ENCODE results near the gene SH3BP1.
A peak's percentile ranks its signal among the peaks of the same experiment; 100 is the strongest.

Gene SH3BP1

DNA sequence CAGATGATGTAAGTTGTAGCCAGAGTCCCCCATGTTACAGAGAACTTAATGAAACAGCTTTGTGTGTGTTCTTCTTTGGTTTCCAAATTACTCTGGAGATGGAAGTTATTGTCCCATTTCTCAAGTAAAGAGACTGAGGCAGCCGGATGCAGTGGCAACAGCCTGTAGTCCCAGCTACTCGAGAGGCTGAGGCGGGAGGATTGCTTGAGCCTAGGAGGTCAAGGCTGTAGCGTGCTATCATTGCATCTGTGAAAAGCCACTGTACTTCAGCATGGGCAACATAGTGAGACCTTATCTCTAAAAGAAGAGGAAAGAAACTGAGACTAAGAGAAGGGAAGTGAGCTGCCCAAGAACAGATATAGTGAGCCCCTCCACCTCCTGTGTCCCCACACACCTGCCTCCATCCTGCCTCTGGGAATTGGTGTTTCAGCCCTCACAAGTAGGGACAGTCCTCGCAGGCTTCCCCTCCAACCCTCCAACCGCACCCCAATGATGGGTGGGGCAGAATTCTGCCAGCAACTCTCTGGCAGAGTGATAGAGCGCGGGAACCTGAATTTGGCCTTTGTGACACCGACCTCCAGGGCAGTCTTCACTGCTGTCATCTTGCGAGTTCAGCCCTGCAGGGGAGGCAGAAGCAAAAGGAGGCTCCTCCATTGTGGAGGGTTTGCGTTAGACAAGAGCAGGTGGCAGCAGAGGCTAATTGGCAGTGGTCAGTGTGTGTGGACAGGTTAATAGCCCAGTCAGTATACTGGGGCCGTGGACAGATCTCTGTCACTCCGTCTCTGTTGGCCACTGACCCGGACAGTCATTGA lies 20.6 kb downstream of the SH3BP1 start:
- DNase-seq = no peak

DNA sequence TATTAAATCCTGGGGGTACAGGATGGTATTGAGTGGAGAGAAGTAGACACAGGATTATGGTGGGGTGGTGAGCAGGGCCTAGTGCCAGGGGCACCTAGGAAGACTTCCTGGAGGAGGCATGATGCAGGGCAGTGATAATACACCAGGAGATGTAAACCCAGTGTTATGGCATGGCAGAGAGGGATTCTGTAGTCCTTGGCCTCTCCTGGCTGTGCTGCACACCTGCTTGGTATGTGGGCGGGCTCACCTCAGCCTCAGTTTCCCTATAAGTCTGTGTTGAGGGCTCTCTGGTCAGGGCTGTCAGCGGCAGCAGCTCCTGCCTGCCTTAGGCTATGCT lies 21.2 kb downstream of the SH3BP1 start:
- no peak for DNase-seq

DNA sequence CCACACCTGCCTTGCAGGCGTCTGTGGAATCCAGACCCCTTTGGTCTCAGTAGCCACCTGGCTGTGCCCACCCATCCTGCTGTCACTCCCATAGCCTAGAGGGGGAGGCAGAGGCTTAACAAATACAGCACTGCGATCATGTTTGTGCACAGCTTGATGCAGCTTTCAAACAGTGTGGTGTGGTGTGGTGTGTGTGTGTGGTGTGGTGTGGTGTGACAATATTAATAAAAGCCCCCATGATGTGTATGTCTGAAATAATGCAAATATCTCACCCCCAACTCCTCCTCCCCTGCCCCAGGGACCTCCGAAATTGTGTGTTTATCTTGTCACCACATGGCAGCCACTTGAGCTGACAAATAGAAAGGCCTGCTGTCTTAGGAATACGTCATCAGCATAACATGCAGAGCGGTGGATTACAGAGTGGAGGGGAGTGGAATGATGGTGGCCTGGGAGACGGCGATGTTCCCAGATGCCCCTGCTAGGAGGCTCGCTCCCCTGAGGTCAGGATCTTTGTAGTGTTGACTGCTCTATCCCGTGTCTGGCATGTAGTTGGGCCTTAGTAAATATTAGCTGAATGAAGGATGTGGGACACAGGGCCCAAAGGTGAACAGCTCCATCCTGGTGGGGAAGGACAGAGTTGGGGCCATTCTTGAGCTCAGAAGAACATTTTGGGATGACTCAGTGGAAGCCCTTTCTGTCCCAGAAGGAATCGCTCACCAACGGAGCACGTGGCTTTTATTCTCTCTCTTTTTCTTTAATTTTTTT lies 21.9 kb downstream of the SH3BP1 start:
- DNase-seq = peak; percentile 85

DNA sequence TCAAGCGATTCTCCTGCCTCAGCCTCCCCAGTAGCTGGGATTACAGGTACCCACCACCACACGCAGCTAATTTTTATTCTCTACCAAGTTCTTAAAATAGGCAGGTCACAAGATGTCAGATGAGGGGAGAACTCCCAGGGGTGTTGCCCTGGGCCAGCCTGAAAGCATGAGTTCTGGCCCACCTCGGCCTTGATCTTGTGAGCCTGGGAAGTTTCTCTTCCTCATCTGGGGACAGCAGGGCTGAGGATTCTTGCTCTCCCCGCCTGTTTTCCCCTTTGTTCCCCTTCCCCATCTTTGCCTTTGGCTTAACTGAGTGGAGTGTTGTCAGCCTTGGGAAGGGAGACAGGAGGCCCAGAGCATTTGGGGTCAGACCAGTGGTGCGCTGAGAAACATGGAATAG lies 22.6 kb downstream of the SH3BP1 start:
- no peak for DNase-seq

DNA sequence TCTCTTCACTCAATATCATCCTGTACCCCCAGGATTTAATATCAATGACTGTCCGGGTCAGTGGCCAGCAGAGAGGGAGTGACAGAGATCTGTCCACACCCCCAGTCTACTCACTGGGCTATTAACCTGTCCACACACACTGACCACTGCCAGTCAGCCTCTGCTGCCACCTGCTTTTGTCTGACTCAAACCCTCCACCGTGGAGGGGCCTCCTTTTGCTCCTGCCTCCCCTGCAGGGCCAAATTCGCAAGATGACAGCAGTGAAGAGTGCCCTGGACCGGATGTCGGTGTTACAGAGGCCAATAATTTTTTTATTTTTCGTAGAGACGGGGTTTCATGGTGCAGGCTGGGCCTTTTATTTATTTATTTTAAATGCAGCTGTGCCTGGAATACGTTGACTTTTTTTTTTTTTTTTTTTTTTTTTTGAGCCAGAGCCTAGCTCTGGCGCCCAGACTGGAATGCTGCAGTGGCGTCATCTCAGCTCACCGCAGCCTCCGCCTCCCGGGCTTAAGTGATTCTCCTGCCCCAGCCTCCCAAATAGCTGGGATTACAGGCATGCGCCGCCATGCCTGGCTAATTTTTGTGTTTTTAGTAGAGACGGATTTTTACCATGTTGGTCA lies 24.2 kb downstream of the SH3BP1 start:
- no peak for DNase-seq

DNA sequence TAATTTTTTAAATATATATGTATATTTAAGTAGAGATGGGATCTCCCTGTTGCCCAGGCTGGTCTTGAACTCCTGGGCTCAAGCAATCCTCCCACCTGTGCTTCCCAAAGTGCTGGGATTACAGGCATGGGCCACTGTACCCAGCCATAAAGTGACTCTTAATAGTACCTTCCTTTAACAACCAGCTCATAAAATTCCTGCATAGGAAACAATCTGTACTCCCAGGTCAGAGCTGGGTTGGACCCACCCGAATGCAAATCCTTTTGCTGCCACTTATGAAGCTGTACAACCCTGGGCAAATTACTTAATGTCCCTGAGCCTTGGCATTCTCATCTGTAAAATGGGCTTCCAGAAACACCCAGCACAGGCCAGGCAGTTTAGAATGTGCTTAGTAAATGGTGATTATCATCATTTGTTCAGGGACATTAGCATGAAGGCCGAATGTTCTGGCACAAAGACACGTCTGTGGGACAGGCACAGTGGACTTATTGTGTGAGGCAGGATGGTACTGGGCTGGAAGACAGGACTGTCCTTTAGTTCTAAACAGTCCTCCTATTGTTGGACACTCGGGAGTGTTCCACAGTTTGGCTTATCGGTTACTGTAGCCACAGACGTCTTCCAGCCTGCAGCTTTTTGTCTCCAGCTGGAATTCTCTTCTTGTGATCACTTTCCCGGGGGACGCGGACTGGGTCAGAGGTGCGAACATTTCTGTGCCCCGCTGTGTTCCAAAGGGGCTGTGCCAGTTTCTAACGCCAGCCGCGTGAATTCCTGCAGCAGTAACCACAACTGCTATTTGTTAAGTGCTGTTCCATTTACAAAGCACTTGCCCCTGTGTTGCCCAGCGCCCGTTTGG lies 25.0 kb downstream of the SH3BP1 start:
- no peak for DNase-seq

DNA sequence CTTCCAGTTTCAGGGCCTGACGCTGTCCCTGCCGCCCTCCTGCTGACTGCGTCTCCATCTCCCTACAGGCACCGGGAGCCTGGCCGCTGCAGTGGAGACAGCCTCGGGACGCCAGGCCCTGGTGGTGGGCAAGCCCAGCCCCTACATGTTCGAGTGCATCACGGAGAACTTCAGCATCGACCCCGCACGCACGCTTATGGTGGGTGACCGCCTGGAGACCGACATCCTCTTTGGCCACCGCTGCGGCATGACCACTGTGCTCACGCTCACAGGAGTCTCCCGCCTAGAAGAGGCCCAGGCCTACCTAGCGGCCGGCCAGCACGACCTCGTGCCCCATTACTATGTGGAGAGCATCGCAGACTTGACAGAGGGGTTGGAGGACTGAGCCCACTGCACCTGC lies 26.0 kb downstream of the SH3BP1 start:
- DNase-seq = no peak

DNA sequence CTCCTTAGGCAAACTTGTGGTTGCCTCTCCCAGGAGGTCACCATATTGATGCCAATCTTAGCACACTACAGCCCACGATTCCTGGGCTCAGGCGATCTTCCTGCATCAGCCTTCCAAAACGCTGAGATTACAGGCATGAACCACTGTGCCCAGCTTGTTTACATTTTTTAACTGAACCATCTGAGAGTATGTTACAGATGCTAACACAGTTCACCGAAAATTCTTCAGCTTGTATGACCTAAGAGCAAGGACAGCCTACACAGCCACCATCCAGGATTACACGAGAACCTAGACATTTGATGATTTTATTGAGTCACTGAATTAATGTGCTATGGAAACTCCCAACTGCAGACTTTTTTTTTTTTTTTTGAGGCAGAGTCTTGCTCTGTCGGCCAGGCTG lies 30.1 kb downstream of the SH3BP1 start:
- DNase-seq = no peak

DNA sequence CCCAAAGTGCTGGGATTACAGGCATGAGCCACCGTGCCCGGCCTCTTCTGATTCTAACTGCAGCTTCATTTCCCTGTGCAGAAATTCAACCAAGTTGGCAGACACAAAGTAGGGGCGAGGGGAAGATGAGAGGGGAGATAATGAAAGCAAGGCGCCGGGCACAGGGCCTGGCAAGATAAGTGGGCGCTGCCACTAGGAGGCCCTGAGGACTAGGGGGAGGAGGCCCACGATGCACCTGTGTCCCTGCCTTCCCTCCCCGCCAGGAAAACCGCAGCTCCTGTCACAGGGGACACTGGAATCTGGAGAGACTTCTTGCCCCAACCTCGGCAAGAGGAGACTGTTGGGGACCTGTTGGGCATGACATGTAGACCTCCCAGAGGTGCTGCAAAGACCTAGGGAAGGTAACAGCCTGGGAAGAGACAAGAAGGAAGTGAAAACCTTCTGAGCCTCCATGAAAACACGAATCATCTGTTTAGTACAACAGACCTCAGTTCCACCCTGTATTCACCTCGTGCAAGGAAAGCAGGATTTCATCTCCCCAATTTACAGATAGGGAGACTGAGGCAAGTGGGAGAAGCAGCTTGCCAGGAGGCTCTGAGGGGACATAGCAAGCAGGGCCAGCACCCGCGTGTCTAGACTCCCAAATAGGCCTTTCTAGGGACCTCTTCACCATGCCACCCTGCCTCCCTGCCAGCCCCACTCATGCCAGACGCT lies 32.9 kb downstream of the SH3BP1 start:
- no peak for DNase-seq

DNA sequence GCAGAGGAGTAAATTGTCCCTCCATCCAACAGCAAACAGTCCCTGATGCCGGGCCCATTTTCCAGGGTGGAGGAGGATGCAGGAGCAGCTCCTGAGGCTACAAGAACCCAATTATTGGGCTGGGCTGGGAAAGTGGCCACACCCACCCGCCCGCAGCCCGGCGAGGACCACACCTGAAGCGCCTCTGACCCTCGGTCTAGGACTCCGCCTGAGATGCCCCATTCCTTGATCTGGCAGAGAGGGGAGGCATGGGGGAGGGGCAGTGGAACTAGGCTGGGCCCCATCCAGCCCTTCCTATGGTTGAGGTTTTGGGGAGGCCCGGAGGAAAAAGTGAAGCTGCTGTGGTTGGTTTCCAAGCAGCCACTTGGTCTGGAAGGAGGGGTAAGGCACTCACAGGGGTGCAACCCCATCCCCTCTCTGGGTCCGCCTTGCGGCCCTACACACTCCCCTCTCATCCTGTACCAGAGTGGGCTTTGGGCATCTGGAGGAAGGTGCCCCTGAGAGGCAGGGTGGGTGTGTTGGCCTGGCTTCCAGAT lies 33.5 kb downstream of the SH3BP1 start:
- DNase-seq = no peak

DNA sequence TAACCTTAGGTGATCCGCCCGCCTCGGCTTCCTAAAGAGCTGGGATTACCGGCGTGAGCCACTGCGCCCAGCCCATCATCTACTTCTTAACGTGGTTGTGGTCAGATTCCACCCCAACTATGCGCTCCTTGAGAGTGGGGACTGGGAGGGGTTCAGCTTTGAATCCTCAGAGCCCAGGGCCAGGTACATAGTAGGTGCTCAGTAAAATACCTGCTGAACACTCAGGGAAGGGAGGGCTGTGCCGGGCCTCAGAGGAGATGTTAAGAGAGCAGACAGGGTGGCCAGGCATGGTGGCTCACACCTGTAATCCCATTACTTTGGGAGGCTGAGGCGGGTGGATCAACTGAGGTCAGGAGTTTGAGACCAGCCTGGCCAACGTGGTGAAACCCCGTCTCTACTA lies 34.8 kb downstream of the SH3BP1 start:
- DNase-seq = no peak

DNA sequence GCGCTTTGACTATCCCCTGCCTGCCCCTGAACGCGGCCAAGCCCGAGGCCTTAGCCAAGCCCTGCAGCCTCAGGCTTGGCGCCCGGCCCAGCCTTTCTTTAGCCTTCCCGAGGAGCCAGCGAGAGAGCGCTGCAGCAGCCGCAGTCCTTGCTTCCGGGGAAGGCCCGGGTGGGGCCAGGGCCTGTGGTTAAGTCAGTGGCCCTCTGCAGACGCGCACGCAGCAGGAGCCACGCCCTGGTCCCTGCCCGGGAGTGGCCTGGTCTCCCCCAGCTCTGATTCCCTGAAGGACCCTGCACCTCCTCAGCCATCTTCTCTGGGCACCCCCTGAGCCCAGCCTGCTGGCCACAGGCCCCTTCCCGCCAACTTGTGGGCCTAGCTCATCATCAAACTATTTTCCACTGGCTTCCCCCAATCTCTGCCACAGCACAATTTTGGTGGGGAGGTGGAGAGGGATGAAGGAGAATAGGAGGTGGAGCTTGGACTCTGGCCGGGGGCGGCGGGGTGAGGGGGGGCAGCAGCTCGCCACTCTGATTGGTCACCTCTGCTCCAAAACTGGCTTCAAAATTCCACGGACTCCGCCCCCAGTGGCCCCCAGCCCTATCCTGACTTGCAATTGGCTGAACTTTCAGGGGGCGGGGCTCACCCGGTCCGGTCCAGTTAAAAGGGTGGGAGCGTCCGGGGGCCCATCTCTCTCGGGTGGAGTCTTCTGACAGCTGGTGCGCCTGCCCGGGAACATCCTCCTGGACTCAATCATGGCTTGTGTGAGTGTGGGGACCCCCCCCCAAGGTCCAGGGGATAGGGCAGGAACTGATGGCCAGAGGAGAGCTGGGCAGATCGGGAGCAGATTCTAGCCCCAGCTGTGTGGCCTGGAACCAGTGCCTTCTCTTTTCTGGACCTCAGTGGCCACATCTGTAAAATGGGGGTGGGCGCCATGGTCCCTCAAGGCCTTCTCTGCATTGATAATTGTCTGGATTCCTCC lies 35.8 kb downstream of the SH3BP1 start, which contains the start of gene LGALS1:
Gene LGALS1 (plus strand): TSS at position 686 of the 979 bp plus-strand sequence. CDS start 67 bp downstream, at position 753.
- no peak for DNase-seq

DNA sequence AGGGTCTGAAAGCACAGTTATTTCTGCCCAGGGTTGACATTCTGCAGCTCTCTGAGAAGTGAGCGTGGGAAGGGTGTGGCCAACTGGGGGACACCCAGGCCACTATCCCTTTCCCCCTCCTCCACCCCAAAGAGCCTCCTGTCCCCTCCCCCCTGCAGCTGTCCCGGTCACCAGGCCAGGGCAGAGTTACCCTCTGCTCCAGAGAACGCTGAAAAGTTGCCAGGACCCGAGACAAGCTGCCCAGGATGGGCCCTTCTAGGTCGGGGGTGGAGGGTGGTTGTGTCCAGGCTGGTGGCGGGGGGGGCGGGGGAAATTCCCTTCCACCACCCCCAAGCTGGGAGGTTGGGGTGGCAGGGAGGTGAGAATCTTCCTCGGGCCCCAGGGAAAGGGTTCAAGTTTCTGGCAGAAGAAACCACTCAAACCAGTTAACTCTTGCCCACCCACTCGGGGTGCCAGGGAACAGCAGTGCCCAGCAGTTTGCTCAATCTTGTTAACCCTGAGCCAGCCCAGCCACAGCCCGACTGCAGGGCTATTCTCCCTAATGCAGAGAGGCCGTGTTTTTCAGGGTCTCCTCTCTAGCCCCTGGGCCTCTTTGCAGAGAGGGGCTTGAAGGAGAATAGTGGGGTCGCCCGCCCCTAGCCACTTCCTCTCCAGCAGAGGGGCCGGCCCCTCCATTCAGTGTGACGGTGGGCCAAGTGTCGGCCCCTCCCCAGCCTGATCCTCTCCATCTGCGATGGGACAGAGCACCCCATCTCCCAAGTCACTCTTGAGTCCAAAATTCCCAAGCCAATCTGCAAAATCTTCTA lies 36.7 kb downstream of the SH3BP1 start:
- DNase-seq = no peak

DNA sequence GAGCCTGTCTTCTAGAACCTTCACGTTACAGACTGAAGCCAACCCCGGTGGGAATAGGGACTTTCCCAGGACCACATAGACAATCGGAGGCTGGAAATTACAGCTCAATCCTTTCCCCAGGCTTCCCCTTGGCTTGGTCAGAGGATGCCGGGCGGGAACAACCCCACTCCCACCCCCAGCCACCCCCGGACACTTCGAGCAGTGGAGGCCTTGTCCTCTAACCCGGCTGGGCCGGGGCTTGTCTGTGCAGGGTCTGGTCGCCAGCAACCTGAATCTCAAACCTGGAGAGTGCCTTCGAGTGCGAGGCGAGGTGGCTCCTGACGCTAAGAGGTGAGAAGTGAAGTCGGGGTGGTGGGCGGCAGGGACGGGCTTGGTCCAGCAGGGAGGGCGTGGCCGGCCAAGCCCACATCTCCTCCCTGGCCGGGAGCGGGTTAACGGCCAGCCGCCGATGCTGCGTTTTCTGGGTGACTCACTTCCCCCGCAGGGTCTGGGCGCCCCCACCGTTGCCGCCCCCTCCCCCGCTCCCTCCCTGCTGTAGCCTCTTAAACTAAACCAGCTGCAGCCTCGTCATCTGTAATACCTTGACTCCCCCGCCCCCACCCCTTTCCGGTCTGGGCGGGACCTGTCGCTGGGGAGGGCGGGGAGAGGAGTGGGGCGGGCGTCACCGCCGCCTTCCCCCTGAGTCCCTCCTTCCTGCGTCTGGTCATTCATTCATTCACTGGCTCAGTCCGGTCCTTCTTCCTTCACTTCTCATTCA lies 37.4 kb downstream of the SH3BP1 start:
- DNase-seq = no peak

DNA sequence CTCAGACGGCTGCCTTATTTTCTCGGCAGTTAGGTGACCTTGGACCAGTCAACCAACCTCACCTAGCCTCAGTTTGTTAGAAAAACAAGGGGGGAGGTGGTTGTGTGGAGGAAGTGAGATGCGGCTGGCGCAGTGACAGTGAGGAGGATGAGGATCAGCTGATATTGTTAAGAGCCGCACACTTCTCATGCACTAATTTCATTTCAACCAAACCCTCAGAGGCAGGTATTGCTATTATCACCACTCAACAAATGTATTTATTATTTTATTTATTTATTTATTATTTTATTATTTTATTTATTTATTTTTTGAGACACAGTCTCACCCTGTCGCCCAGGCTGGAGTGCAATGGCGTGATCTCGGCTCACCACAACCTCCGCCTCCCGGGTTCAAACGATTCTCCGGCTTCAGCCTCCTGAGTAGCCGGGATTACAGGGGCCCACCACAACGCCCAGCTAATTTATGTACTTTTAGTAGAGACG lies 38.1 kb downstream of the SH3BP1 start:
- no peak for DNase-seq

DNA sequence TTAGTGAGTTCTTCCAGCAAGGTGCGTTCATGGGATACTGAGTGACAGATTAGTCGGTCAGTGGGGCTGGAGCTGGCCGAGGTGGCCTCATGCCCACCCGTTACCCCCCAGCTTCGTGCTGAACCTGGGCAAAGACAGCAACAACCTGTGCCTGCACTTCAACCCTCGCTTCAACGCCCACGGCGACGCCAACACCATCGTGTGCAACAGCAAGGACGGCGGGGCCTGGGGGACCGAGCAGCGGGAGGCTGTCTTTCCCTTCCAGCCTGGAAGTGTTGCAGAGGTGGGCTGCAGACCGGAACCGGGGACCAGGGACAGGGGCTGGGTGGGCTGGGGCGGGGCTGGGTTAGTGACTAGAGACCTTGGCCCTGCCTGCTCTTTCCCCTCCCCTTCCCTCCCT lies 38.9 kb downstream of the SH3BP1 start:
- DNase-seq = no peak

DNA sequence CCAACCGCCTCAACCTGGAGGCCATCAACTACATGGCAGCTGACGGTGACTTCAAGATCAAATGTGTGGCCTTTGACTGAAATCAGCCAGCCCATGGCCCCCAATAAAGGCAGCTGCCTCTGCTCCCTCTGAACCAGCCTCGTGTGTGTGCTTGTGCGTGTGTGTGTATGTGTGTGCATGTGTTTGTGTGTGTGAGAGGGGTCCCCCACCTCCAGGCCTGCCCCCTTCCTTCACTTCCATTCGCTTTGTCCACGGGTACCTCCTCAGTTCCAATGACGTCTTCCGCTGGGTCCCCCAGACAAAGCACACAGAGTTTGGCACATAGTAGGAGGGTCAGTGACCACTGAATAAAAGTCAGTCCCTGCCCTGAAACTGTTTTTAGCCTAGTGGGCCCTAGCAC lies 40.2 kb downstream of the SH3BP1 start:
- DNase-seq = no peak

DNA sequence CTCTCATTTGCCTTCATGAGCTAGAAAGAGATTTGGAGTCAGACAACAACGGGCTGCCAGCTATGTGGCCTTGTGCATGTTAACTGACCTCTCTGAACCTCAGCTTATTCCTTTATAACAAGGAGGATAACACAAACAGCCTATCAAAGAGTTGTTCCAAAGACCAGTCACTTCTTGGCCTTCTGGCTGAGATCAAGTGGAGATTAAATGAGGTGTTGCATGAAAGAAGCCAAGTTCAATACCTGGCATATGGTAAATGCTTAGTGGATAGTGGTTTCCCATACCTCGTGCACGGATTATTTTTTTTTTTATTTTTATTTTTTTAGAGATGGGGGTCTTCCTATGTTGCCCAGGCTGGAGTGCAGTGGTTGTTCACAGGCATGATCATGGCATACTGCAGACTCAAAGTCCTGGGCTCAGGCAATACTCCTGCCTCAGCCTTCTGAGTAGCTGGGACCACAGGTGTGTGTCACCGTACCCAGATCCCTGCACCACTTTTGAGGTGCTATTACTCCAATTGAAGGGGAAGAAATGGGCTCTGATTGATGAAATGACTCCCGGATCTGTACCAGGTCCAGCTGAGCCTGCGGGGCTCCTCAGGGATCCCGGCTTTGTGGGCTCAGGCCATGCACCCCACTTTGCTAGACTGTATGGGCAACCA lies 40.9 kb downstream of the SH3BP1 start:
- DNase-seq = no peak
